ENCODE measurements around the gene KAT2B.

The KAT2B gene

GRCh38 chr3:20145874-20146273, 105.6 kb downstream of the KAT2B start:
- no peak overlapping the region for H3K9ac ChIP-seq (ENCODE audit: low read length)
- no peak overlapping the region for H2BK15ac ChIP-seq (ENCODE audit: low read depth, poor library complexity, severe bottlenecking)
- H3K14ac ChIP-seq (ENCODE audit: low read length in 2 of 2): no peak overlapping the region
- no peak overlapping the region for H2BK120ac ChIP-seq (ENCODE audit: low read depth, low read length)
- H3K27ac ChIP-seq (ENCODE audit: low read length, poor library complexity, severe bottlenecking): no peak overlapping the region
- H3K4ac ChIP-seq (ENCODE audit: low read depth in 1 of 2, low read length in 2 of 2): no peak overlapping the region
- no peak overlapping the region for H2AFZ ChIP-seq (ENCODE audit: low read depth, low read length)
- H3K23ac ChIP-seq (ENCODE audit: low read length in 2 of 2): no peak overlapping the region
- no peaks in the 10 kb centered on the region for H3K4me1 ChIP-seq (ENCODE audit: control insufficient read depth, insufficient read depth, low read depth, low read length)
- 48% methylated on average over 2 of the region's 2 CpGs for WGBS
- no peaks in the 10 kb centered on the region for H3K27me3 ChIP-seq (ENCODE audit: control insufficient read depth in 1 of 2, insufficient read depth in 1 of 2, low read length in 2 of 2)
- no peak overlapping the region for H3K4me2 ChIP-seq (ENCODE audit: low read length, poor library complexity, severe bottlenecking)
- no peaks in the 10 kb centered on the region for H3K9me3 ChIP-seq (ENCODE audit: control insufficient read depth, low read length)
- H3K4me3 ChIP-seq (ENCODE audit: insufficient read depth in 1 of 2, low read depth in 1 of 2, low read length in 2 of 2): no peak overlapping the region
- no peak overlapping the region for H2AK5ac ChIP-seq (ENCODE audit: low read length, severe bottlenecking)
- H2BK12ac ChIP-seq (ENCODE audit: low read length in 2 of 2): no peak overlapping the region
- H3K36me3 ChIP-seq (ENCODE audit: control insufficient read depth in 1 of 2, insufficient read depth in 2 of 2, low read depth in 1 of 2, low read length in 2 of 2): peaks cover 3 to 8% of the 10 kb centered on the region in 2 experiments
- H2BK5ac ChIP-seq (ENCODE audit: low read depth, low read length, poor library complexity, severe bottlenecking): no peak overlapping the region
- H3K79me1 ChIP-seq (replicated peaks; ENCODE audit: low read length, poor library complexity, severe bottlenecking): peaks cover 2% of the 10 kb centered on the region
- no peak overlapping the region for H4K91ac ChIP-seq (ENCODE audit: low read length)
- peak overlapping the region in 1 of 2 experiments; percentile 21 for H3K18ac ChIP-seq (ENCODE audit: low read depth in 1 of 2, low read length in 2 of 2)
- H4K8ac ChIP-seq (ENCODE audit: low read length): no peak overlapping the region
- peak; percentile 7 for DNase-seq

DNA sequence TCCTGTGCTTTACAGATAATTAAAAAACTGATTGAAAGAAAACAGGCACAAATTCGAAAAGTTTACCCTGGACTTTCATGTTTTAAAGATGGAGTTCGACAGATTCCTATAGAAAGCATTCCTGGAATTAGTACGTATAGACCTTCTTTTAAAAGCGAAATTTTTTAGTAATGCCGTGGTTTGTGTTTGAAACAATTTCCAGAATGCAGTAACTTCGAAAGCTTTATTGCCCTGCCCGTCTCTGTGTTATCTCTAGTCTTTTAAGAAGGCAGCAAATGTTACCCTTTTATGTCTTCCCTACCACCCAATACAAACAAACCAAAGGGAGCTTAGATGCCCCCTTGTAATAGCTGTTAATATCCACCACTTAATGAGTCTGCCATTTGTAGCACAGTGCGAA, 106.1 kb downstream of the KAT2B start:
- Histone ChIP-seq H2AFZ (ENCODE audit: low read depth, low read length) (no peak overlapping the region), H3K14ac (ENCODE audit: low read length in 2 of 2) (no peak overlapping the region), H3K18ac (ENCODE audit: low read depth in 1 of 2, low read length in 2 of 2) (no peak overlapping the region), H3K4me3 (ENCODE audit: insufficient read depth in 1 of 2, low read depth in 1 of 2, low read length in 2 of 2) (no peak overlapping the region), H3K27me3 (ENCODE audit: control insufficient read depth in 1 of 2, insufficient read depth in 1 of 2, low read length in 2 of 2) (no peaks in the 10 kb centered on the region), H3K27ac (ENCODE audit: low read length, poor library complexity, severe bottlenecking) (no peak overlapping the region), H3K23ac (ENCODE audit: low read length in 2 of 2) (no peak overlapping the region), H3K9ac (ENCODE audit: low read length) (no peak overlapping the region), H2AK5ac (ENCODE audit: low read length, severe bottlenecking) (no peak overlapping the region), H3K4me1 (ENCODE audit: control insufficient read depth, insufficient read depth, low read depth, low read length) (no peaks in the 10 kb centered on the region), H3K4ac (ENCODE audit: low read depth in 1 of 2, low read length in 2 of 2) (no peak overlapping the region), H4K91ac (ENCODE audit: low read length) (no peak overlapping the region), H3K9me3 (ENCODE audit: control insufficient read depth, low read length) (no peaks in the 10 kb centered on the region), H4K8ac (ENCODE audit: low read length) (no peak overlapping the region), H2BK120ac (ENCODE audit: low read depth, low read length) (no peak overlapping the region), H3K36me3 (ENCODE audit: control insufficient read depth in 1 of 2, insufficient read depth in 2 of 2, low read depth in 1 of 2, low read length in 2 of 2) (peaks cover 3 to 8% of the 10 kb centered on the region in 2 experiments), H3K4me2 (ENCODE audit: low read length, poor library complexity, severe bottlenecking) (no peak overlapping the region), H3K79me1 (replicated peaks; ENCODE audit: low read length, poor library complexity, severe bottlenecking) (peaks cover 2% of the 10 kb centered on the region), H2BK12ac (ENCODE audit: low read length in 2 of 2) (no peak overlapping the region), H2BK5ac (ENCODE audit: low read depth, low read length, poor library complexity, severe bottlenecking) (no peak overlapping the region), H2BK15ac (ENCODE audit: low read depth, poor library complexity, severe bottlenecking) (no peak overlapping the region)
- 29% methylated on average over 8 of the region's 8 CpGs for WGBS
- DNase-seq: peak; percentile 16

- no peak overlapping the region for H3K4me3 ChIP-seq (ENCODE audit: insufficient read depth in 1 of 2, low read depth in 1 of 2, low read length in 2 of 2)
- H2AK5ac ChIP-seq (ENCODE audit: low read length, severe bottlenecking): no peak overlapping the region
- H3K27ac ChIP-seq (ENCODE audit: low read length, poor library complexity, severe bottlenecking): no peak overlapping the region
- no peak overlapping the region for H3K9ac ChIP-seq (ENCODE audit: low read length)
- H2BK120ac ChIP-seq (ENCODE audit: low read depth, low read length): no peak overlapping the region
- no peak overlapping the region for H3K23ac ChIP-seq (ENCODE audit: low read length in 2 of 2)
- H4K8ac ChIP-seq (ENCODE audit: low read length): no peak overlapping the region
- H3K27me3 ChIP-seq (ENCODE audit: control insufficient read depth in 1 of 2, insufficient read depth in 1 of 2, low read length in 2 of 2): no peaks in the 10 kb centered on the region
- H4K91ac ChIP-seq (ENCODE audit: low read length): no peak overlapping the region
- H3K4ac ChIP-seq (ENCODE audit: low read depth in 1 of 2, low read length in 2 of 2): no peak overlapping the region
- no peak overlapping the region for H3K18ac ChIP-seq (ENCODE audit: low read depth in 1 of 2, low read length in 2 of 2)
- H3K9me3 ChIP-seq (ENCODE audit: control insufficient read depth, low read length): no peaks in the 10 kb centered on the region
- H2AFZ ChIP-seq (ENCODE audit: low read depth, low read length): no peak overlapping the region
- H2BK15ac ChIP-seq (ENCODE audit: low read depth, poor library complexity, severe bottlenecking): no peak overlapping the region
- no peak overlapping the region for H3K4me2 ChIP-seq (ENCODE audit: low read length, poor library complexity, severe bottlenecking)
- no peaks in the 10 kb centered on the region for H3K4me1 ChIP-seq (ENCODE audit: control insufficient read depth, insufficient read depth, low read depth, low read length)
- H2BK12ac ChIP-seq (ENCODE audit: low read length in 2 of 2): no peak overlapping the region
- H3K36me3 ChIP-seq (ENCODE audit: control insufficient read depth in 1 of 2, insufficient read depth in 2 of 2, low read depth in 1 of 2, low read length in 2 of 2): peaks cover 3 to 8% of the 10 kb centered on the region in 2 experiments
- no peak overlapping the region for H2BK5ac ChIP-seq (ENCODE audit: low read depth, low read length, poor library complexity, severe bottlenecking)
- peaks cover 2% of the 10 kb centered on the region for H3K79me1 ChIP-seq (replicated peaks; ENCODE audit: low read length, poor library complexity, severe bottlenecking)
- DNase-seq: no peak
- H3K14ac ChIP-seq (ENCODE audit: low read length in 2 of 2): no peak overlapping the region
Observed at GRCh38 chr3:20147361-20147760, 107.1 kb downstream of the KAT2B start.

DNA sequence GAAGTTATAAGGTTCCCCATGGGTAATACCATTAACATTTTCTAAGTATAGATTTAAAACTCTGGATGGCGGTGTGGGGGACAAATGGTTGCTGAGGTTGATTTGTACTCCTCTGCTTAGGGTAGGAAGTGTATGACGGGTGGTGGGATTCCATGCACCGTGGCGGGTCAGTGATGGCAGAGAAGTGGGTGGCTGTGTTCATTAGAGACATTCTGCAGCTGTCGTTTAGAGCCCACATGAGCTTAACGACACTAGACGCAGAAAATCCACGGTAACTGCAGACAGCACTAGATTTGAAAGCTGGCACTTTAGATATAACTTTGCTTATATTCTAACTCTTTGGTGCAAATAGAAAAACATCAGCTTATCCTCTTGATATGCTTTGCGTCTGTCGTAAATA, 108.2 kb downstream of the KAT2B start:
- Histone ChIP-seq H2BK5ac (ENCODE audit: low read depth, low read length, poor library complexity, severe bottlenecking) (no peak overlapping the region), H3K4me3 (ENCODE audit: insufficient read depth in 1 of 2, low read depth in 1 of 2, low read length in 2 of 2) (no peak overlapping the region), H3K18ac (ENCODE audit: low read depth in 1 of 2, low read length in 2 of 2) (no peak overlapping the region), H2BK120ac (ENCODE audit: low read depth, low read length) (no peak overlapping the region), H2AK5ac (ENCODE audit: low read length, severe bottlenecking) (no peak overlapping the region), H3K9me3 (ENCODE audit: control insufficient read depth, low read length) (no peaks in the 10 kb centered on the region), H3K4me2 (ENCODE audit: low read length, poor library complexity, severe bottlenecking) (no peak overlapping the region), H3K27me3 (ENCODE audit: control insufficient read depth in 1 of 2, insufficient read depth in 1 of 2, low read length in 2 of 2) (no peaks in the 10 kb centered on the region), H3K4ac (ENCODE audit: low read depth in 1 of 2, low read length in 2 of 2) (no peak overlapping the region), H3K4me1 (ENCODE audit: control insufficient read depth, insufficient read depth, low read depth, low read length) (no peaks in the 10 kb centered on the region), H3K23ac (ENCODE audit: low read length in 2 of 2) (no peak overlapping the region), H2BK12ac (ENCODE audit: low read length in 2 of 2) (no peak overlapping the region), H2BK15ac (ENCODE audit: low read depth, poor library complexity, severe bottlenecking) (no peak overlapping the region), H4K8ac (ENCODE audit: low read length) (no peak overlapping the region), H3K14ac (ENCODE audit: low read length in 2 of 2) (no peak overlapping the region), H3K79me1 (replicated peaks; ENCODE audit: low read length, poor library complexity, severe bottlenecking) (no peaks in the 10 kb centered on the region), H3K36me3 (ENCODE audit: control insufficient read depth in 1 of 2, insufficient read depth in 2 of 2, low read depth in 1 of 2, low read length in 2 of 2) (peaks cover 3 to 8% of the 10 kb centered on the region in 2 experiments), H4K91ac (ENCODE audit: low read length) (no peak overlapping the region), H3K27ac (ENCODE audit: low read length, poor library complexity, severe bottlenecking) (no peak overlapping the region), H3K9ac (ENCODE audit: low read length) (no peak overlapping the region), H2AFZ (ENCODE audit: low read depth, low read length) (no peak overlapping the region)
- 73% methylated on average over 4 of the region's 10 CpGs for WGBS
- no peak for DNase-seq
